RPMI8226 (cell line): ENCODE measurements around the gene PITX3.
"Not testable (repeated sequence)": the region's sequence is repeated elsewhere in the genome, so short reads cannot be mapped to it uniquely, and the experiment has no call there.

ENCODE experiments used
- DNase-seq: peaks from one replicate; pipeline ENCODE4 v3.0.0-alpha.2; 2015

The PITX3 gene

DNA sequence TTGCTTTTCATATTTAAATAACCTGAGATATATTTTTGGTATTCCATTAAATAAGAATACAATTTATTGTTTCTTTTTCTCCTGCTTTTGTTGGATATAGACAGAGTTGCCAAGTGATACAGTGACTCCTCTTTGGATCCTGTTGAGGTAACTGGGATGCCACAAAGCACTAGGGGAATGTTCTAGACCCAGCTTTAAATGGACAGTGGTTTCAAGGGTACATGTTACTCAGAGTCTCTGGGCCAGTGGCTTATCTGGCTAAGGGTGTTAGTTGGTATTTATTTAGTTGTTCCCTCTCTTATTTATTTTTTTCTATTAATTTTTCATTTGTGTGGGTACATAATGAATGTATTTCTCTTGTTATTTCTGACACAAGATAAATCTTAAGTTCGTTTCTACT, 13.1 kb upstream of the PITX3 start:
- DNase-seq = no peak

- not testable (repeated sequence) for DNase-seq
Observed at GRCh38 chr10:102252508-102252907, 11.2 kb upstream of the PITX3 start.

DNA sequence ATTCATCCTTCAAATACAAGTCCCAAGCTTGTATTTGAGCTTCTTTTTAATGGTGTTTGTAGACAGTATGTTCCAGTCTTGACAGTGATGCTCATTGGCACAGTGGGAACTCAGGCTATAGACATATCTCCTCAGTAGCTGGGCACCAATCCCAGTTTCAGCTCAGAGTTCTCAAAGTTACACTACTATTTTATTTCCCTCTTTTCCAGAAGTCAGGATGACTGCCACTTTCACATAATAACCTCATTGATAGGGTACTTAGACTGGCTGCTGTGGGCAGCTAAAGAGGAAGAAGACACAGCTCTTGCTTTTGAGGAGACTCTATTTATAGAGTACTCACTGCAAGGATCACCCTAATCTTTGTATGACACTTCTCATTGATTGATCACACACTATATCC, 6.4 kb upstream of the PITX3 start:
- DNase-seq = no peak

- DNase-seq = no peak
Observed at GRCh38 chr10:102246261-102246660, 4.9 kb upstream of the PITX3 start.

GRCh38 chr10:102245932-102246251, 4.6 kb upstream of the PITX3 start:
- DNase-seq = no peak

GRCh38 chr10:102245082-102245931, 4.0 kb upstream of the PITX3 start, which contains the start of gene GBF1:
TSS of gene GBF1 (plus strand) at chr10:102245532. CDS start at chr10:102258939, 13,407 bp downstream.
- peak; percentile 95 for DNase-seq

DNA sequence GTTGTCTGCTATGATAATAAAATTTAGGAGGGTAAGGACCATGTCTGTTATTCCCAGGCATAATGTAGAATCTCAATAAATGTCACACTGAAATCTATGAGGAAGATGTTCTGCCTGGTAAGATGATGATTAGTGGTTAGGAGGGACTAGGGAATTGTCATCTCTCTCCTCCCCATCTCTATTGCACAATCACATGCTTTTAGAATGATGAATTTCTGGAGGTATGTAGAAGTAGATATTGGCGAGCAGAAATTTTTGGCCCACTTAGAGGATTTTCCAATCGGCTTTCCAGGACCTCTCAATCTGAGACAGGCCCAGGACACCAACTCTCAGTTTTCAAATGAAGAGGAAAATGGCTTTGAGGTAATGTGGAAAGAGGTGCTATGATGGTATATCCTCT, 2.0 kb upstream of the PITX3 start:
- DNase-seq = no peak

DNA sequence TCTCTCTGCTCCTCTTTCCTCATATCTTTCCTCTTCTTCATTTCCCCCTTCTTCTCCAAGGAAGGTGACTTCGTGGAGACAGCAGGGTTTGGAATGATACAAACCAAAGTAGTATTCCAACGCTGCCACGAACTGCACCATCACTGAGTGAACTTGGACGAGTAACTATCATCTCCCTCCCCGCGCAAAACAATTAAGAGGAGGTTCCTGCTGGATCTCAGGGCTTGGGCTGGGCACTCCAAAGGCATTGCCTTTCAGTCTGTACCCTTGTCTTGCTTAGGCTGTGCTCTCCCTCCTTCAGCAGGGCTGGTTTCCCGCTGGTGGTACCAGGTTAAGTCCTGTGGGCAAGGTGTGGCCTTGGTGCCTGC, 790 bp upstream of the PITX3 start:
- no peak for DNase-seq

GRCh38 chr10:102241032-102241443, 274 bp downstream of the PITX3 start:
- DNase-seq = no peak

DNA sequence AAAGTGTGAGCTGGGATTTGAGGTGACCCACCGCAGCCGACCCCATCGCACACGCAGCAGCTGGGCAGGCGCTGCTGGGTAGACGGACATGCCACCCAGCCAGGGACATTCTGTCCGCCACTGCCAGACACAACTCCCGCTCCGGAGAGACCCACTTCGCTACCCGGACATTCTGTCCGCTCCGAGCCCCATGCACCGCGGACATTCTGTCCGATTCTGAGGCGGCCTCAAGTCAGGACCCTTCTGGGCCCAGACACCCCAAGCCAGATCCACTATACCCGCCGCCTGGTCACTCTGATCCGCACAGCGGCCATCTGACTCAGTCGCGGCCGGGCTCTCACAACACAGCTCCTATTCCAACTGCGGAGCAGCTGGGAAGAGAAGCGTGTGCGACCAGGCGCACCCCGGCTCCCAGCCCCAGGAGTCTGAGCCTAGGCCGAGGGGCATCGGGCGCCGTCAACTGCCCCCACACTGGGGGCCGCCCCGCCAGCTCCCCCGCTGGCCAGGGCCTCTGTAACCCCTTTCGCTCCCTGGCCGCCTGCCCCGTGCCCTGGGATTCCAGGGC, 763 bp downstream of the PITX3 start:
- DNase-seq = no peak

DNA sequence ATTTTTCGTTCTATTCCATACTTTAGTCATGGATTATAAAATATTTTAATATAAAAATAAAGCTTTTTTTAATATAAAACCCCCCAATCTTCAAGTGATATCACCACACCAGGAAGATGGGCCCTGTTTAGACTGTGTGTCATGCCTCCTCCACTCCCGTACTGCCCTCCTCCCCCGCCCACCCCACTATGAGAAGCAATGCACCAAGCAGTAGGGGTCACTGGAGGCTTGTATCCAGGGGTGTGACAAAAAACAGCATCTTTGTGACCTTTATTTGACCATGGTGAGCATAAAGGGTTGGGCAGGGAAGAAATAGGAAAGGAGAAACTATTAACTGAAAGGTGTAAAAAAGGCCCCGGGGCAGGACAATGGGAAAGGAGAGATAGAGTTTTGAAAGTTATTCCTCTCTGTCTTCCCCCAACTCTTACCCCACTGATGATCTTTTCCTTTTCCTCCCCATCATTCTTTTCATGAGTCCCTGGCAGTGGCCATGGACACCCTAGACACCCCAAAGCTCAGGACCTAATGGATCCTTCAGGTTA, 3.5 kb downstream of the PITX3 start:
- DNase-seq = no peak

DNA sequence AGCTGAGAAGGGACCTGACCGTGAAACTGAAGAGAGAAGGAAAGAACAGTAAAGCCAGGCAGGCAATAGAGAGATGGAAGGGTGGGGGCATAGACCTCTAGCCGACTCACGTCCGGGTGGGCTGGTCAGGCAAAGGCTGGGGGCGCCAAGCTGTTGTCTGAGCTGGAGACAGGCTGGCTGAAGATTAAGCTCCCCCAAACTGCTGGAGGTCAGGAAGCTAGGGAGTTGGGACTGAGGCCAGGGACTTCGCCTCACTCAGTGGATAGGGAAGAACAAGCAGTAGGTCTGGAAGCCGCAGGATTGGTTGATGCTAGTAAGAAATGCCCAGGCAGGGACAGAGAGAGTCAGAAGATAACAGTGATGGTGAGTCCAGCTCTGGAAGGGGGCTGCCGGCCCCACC, 5.3 kb downstream of the PITX3 start:
- no peak for DNase-seq

GRCh38 chr10:102235598-102235920, 5.8 kb downstream of the PITX3 start:
- no peak for DNase-seq

GRCh38 chr10:102234888-102235597, 6.3 kb downstream of the PITX3 start:
- no peak for DNase-seq

GRCh38 chr10:102233997-102234396, 7.3 kb downstream of the PITX3 start:
- DNase-seq = no peak

DNA sequence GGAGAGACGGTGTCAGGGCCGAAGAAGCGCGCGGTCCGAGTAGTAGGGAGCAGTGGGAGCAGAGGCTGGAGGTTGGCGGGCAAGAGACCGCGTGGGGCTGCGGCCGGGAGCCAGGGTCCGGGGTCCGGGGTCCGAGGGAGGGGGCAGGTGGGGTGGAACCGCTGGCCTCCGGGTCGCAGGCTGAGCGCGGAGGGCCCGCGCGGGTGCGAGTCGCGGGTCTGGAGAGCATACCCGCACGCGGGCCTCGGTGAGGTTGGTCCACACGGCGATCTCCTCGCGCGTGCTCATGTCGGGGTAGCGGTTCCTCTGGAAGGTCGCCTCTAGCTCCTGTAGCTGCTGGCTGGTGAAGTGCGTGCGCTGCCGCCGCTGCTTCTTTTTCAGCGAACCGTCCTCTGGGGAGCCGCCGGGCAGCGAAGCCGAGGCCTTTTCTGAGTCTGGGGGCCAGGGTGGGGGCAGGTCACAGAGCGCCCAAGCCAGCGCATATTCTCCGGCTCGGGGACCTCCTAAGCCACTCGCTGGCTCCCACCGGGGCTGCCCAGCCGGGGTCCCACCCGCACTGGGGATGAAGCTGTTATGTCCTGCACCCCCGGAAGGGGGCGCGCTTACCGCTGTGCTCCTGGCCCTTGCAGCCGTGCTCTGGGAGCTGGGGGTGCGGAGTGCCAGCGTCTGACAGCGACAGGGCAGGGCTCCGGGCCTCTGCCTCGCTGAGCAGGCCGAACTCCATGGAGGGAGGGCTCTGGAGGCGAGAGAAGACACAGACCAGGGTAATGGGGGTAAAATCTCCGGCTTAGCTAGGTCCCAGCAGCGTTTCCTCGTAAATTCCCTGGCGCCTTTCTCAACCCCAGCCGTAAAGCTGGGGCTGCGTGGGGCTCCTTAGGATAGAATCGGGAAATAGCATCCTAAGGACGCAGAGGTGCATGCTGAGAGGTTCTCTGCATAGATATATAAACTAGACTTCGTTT, 9.7 kb downstream of the PITX3 start:
- DNase-seq = peak; percentile 55

- peak; percentile 59 for DNase-seq
Observed at GRCh38 chr10:102230861-102231356, 10.4 kb downstream of the PITX3 start.

GRCh38 chr10:102230264-102230860, 10.9 kb downstream of the PITX3 start:
- peak; percentile 59 for DNase-seq

DNA sequence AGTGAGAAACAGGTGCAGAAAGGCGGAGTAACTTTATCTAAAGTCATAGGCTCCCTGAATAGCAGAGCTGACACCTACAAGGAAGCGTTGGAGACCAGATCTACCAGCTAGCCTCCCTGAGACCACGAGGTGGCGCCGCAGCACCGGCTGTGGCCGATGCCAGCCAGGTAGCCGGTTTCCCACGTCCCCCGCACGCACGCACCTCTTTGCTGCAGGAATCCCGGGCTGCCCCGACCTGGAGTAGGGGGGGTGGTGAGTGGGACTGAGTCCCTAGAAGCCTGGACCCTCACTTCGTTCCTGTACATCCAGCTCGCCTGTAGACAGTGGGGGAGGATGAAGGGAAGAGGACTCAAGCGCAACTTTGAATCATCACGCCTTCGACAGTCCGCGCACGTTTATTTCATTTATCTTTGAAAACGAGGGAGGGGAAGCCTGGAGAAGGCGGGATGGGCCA, 11.5 kb downstream of the PITX3 start:
- peak; percentile 82 for DNase-seq

DNA sequence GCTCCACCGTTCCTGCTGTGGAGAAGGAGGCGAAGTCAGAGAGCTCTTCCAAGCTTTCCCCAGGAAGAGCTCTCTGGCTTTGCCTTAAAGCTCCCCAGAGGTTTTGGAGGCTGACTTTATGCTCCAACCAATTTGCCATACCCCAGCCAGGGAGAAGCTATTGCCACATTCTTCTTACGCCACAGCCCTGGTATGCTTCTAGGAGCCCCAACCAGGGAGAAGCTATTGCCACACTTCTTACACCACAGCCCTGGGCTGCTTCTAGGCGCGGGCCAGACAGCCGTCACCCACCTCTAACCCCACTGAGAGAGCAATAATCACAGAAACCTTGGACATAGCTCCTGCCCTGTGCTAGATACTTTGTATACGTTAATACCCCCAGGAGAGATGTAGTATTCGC, 14.3 kb downstream of the PITX3 start:
- no peak for DNase-seq

DNA sequence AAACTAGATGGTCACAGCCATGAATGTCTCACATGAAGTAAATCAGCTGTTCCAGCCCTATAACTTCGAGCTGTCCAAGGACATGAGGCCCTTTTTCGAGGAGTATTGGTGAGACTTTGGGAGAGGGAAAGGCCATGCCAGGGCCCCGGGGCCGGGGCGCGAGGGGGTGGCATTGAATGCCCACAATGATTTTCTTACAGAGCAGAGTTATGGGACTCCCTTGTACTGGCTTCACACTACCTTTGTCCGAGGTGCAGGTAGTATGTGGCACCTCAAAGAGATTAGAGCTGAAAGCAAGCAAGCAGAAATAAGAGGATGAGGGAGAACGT, 14.8 kb downstream of the PITX3 start:
- DNase-seq = no peak
